GM19043 (cell line): Measurements from ENCODE around the gene ATF2.
"Not testable (repeated sequence)": the region's sequence is repeated elsewhere in the genome, so short reads cannot be mapped to it uniquely, and the experiment has no call there.

Experiments
- ATAC-seq: cut with Tn5 transposase; IDR thresholded peaks from one replicate; pipeline ENCODE4 v1.9.1; 2021; ENCODE audit warnings: low read depth; ENCODE audit not compliant: unreplicated experiment

Gene ATF2

GRCh38 chr2:175107146-175107545 lies 60.9 kb downstream of the ATF2 start:
- ATAC-seq: no peak

DNA sequence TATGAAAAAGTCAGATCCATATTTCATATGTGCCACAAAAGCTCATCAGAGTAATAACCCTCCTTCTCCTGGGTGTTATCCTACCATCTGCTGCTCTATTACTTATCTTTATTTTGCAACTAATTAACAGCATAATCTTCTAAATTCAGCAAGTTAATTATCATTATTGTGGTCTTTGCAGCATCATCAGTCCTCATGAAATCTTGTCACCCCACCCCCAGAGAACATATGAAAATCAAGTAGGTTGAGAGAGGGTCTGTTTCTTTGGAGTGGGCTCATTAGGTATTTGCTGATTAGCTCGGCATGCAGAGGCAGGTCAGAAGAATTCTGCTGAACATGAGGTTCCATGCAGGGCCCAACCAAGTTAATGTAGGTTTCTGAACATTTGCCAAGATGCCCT lies 64.8 kb downstream of the ATF2 start:
- ATAC-seq: no peak

- no peak for ATAC-seq
Measured at GRCh38 chr2:175101514-175101913, 66.5 kb downstream of the ATF2 start.

DNA sequence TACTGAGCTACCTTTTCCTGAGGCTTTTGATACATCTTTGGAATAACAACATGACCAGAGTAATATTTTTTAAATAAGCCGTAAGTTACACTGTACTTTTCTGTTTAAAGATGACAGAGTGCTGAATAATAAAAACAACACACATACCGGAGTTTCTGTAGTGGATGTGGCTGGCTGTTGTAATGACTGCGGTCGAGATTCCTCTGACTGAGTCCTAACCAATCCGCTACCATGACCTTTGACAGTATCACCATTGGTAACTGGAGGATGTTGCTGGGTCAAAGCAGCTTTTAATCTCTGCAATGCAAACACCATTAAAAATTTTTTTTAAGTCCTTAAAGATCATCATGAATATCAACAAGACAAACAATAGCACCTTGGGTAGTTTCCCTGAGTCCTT lies 70.7 kb downstream of the ATF2 start:
- no peak for ATAC-seq

DNA sequence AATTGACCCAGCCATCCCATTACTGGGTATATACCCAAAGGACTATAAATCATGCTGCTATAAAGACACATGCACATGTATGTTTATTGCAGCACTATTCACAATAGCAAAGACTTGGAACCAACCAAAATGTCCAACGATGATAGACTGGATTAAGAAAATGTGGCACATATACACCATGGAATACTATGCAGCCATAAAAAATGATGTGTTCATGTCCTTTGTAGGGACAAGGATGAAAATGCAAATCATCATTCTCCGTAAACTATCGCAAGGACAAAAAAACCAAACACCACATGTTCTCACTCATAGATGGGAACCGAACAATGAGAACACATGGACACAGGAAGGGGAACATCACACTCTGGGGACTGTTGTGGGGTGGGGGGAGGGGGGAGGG lies 83.9 kb downstream of the ATF2 start:
- ATAC-seq: not testable (repeated sequence)

DNA sequence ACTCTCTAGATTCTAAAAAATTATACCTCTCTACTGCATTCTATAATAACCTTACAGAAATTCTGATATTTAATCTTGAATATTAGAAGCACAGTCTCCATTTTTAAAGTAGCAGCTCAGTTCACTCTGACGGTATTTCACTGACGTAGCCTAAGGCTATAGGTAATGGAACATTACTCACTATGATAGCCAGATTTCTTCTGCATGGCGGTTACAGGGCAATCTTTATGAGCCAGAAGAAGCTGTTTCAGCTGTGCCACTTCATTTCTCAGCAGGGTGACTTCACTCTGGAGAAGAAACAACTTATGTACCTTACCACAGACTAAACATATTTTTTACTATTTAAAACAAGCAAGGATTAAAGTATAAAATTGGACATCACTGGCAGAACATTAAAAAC lies 87.5 kb downstream of the ATF2 start:
- no peak for ATAC-seq

DNA sequence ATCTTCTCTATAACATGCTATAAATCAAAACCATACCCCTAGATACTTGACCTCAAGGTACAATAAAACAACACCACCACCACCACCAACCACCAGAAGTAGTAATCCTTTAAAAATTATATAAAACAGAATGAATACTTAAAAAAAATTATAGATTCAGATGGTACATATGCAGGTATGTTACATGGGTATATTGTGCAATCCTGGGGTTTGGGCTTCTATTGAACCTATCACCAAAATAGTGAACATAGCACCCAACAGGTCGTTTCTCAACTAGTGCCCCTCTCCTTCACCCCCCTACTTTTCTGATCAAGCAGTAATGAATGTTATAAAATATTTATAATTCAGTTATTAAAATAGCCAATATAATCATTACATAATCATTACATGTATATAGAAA lies 91.7 kb downstream of the ATF2 start:
- no peak for ATAC-seq

DNA sequence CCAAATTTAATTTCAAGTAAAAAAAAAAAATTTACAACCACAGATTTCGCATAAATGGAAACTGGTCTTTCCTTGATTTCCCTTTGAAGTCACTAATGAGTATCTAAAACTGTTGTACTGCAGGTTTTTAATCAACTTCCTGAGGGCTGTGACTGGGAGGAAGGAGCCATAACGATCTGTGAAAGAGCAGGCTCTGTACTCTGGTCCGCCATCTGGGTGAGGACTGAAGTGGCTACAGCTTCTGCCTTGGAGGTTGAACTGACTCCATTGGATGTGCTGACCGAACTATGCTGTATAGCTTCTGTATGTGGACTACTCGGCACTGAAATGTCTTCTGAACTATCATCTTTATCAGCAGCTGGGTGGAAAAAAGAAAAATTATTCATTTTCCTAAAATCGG lies 93.5 kb downstream of the ATF2 start:
- ATAC-seq: no peak

DNA sequence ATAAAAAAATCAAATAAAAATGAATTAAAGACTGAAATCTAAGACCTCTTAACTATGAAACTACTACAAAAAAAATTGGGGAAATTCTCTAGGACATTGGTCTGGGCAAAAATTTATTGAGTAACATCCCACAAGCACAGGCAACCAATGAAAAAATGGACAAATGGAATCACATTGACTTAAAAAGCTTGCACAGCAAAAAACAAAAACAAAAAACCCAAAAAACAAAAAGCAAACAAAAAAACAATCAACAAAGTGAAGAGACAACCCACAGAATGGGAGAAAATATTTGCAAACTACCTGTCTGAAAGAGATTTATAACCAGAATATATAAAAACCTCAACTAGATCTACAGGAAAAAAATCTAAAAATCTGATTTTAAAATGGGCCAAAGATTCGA lies 99.5 kb downstream of the ATF2 start:
- no peak for ATAC-seq

DNA sequence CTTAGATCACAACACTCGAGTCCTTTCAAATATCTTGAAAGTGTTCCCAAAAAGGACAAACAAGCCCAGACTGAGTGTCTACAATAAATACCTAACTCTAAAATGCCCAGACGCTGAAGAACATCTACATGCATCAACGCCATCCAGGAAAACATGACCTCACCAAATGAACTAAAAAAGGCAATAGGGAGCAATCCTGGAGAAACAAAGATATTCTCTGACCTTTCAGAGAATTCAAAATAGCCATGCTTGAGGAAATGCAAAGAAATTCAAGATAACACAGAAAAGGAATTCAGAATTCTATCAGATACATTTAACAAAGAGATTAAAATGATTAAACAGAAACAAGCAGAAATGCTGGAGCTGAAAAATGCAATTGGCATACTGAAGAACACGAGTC lies 101.6 kb downstream of the ATF2 start:
- no peak for ATAC-seq

GRCh38 chr2:175064797-175065196 lies 103.2 kb downstream of the ATF2 start:
- ATAC-seq: no peak

DNA sequence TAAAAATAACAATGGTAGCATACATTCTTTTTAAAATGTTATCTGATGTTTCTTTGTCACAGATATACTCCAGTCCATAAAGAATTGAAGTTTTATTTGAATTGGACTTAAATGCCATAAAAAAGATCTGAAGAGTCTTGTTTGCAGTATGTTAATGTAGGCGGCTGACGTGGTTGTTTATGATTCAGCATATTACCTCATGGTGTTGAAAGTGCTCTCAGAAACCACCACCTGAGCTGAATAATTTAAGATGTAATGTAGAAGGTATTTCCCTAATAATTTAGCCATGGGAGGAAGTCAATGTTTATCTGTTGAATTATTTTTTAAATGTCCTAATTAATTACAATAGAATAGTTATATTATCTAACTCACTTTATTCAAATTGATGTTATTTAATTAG lies 104.3 kb downstream of the ATF2 start:
- ATAC-seq: no peak

DNA sequence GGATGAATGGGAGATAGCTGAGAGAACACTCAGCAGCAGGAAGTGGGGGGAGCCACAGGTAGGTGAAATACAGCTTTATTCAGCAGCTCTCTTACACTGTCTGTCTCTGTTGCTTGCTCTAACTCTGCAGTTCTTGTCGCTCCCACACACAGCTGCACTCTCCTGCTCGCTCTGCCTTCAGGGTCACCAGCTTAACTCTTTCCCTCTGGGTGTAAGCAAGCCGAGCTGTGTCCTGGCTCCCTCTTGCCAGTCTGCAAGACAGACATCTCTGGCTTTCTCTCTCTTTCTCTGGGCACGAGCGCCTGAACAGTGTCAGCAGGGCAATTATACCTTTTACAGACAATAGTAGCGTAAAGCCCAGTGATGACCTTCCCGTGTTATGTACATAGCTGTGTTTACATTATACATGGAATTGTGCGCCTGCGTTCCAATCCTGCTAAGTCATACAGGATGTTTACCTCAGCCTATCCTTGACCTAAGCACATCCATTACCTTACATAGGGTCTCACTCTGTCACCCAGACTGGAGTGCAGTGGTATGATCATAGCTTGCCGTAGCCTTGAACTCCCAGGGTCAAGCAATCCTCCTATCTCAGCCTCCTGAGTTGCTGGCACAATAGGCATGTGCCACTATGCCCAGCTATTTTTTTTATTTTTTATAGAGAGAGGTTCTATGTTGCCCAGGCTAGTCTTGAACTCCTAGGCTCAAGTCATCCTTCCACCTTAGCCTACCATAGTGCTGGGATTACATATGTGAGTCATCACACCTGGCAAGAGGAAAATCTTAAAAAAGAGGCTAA lies 105.0 kb downstream of the ATF2 start:
- no peak for ATAC-seq

DNA sequence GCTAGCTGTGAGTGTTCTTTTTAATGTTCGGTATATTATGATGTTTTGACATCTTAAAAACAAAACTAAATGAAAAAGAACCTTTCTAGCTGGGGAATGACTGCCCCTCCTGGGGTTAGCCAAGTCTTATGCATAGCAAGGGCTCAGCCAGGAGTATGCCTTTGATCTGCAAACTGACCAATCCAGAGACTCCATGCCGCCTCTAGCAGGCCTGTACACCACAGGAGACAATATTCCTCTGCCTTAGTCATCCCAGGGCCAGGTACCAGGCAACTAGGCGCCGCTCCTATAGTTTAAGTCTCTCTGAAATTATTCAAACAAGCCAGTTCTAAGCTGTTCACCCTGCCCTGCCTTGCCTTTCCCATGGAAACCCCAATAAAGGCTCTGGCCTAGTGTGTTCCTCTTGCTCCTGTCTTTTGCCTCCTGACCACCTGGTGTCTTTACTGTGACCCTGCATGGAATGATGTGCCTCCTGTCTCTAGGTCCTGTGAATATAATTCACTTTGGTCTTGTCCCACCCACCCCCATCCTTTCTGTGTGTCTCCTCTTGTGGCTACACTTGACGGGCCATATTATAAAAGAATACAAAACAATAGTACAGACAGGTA lies 110.8 kb downstream of the ATF2 start:
- ATAC-seq: no peak

- no peak for ATAC-seq
Measured at GRCh38 chr2:175055993-175056392, 112.0 kb downstream of the ATF2 start.

DNA sequence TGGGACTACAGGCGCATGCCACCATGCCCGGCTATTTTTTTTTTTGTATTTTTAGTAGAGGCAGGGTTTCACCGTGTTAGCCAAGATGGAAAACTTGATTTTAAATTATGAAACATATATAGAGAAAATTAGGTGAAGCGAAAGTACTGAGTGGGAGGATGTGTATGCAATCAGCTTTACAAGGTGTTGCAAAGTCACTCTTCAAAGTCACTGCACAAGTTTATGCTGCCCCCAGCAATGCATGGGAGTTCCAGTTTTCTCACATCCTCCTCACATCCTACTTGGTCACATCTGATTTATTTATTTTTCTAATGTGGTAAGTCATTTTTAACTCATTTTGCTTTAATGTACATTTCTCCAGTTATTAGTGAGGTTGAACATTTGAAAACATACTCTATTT lies 113.7 kb downstream of the ATF2 start:
- no peak for ATAC-seq

- ATAC-seq: no peak
Measured at GRCh38 chr2:175049661-175050060, 118.3 kb downstream of the ATF2 start.

DNA sequence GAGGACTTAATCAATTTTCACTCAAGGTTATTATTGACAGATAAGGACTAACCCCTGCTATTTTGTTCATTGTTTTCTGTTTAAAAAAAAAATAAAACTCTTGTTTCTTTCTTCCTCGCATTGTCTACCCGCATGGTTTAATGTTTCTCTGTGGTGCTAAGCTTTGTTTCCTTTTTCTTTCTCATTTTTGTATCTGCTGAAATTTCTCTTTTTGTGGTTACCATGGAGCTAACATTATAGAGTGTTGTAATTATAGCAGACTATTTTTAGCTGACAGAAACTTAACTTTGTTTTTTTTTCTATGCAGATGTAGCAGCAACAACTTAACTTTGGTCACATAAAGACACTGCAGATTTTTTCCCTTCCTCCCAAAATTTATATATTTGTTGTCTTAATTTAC lies 119.7 kb downstream of the ATF2 start:
- ATAC-seq: no peak

- no peak for ATAC-seq
Measured at GRCh38 chr2:175039490-175039889, 128.5 kb downstream of the ATF2 start.

GRCh38 chr2:175039031-175039430 lies 129.0 kb downstream of the ATF2 start:
- no peak for ATAC-seq

DNA sequence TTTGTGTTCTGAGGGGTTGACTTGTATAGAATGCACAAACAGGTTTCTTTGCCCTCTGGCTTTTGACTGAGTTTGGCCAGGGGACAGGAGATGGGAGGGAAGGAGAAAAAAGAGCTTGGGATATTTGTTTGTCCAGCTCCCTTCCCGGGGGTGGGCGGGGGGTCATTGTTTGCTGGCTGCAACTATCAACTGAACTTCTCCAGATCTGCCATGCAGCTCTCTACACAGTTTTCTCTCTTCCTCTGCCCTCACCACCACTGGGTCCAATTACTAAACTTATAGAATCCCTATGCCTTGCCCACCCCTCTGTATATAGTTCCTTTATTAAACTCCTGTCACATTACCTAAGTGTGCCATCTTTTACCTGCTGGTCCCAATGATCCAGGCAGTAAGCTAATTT lies 130.1 kb downstream of the ATF2 start:
- ATAC-seq: no peak

GRCh38 chr2:175036582-175037018 lies 131.4 kb downstream of the ATF2 start:
- peak; percentile 51 for ATAC-seq
